Duodenal mucosa (tissue), 2 donors: ENCODE measurements around the gene TFCP2.

ENCODE experiments used
- H3K27ac ChIP-seq: one replicate; pipeline ENCODE4 v1.7.0; 2013; ENCODE audit warnings: low read depth, low read length
- H3K27me3 ChIP-seq, 2 donors: one replicate each; pipeline ENCODE4 v1.7.0; 2013; ENCODE audit warnings: low read length in 2 of 2, control low read depth in 1 of 2; ENCODE audit not compliant: insufficient read depth in 2 of 2, control insufficient read depth in 1 of 2
- H3K36me3 ChIP-seq, 2 donors: one replicate each; pipeline ENCODE4 v1.7.0; 2013; ENCODE audit warnings: low read length in 2 of 2, control low read depth in 1 of 2; ENCODE audit not compliant: insufficient read depth in 2 of 2, control insufficient read depth in 1 of 2
- H3K4me1 ChIP-seq, 2 donors: one replicate each; pipeline ENCODE4 v1.7.0; 2013; ENCODE audit warnings: low read length in 2 of 2, control low read depth in 1 of 2; ENCODE audit not compliant: insufficient read depth in 2 of 2, control insufficient read depth in 1 of 2
- H3K4me3 ChIP-seq, 2 donors: one replicate each; pipeline ENCODE4 v1.7.0; 2013; ENCODE audit warnings: low read length in 2 of 2, low read depth in 1 of 2
- H3K9ac ChIP-seq, 2 donors: one replicate each; pipeline ENCODE4 v1.7.0; 2013; ENCODE audit warnings: low read length in 2 of 2, low read depth in 1 of 2
- H3K9me3 ChIP-seq, 2 donors: one replicate each; pipeline ENCODE4 v1.7.0; 2013; ENCODE audit warnings: low read length in 2 of 2, control low read depth in 1 of 2; ENCODE audit not compliant: control insufficient read depth in 1 of 2

TFCP2 gene

DNA sequence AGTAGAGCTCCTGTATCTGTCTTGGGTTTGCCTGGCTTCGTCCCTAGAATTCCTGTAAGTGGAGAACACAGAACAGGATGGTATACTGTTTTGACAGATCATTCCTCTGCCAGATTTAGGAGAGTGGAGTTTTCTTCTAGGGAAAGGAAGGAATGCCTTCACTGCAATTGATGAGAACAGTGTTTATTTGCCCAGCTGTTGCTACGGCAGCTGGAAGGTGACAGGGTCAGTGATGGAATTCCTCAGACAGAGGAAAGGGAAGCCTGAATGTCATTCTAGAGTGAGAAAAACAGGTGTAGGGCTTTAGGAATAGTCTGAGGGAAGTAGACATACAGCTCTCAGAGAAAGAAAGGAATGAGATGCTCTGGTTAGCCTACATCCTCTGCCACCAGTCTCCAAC, 101.3 kb downstream of the TFCP2 start:
- H3K9ac ChIP-seq: no peak overlapping the region
- H3K27me3 ChIP-seq: no peaks in the 10 kb centered on the region
- H3K9me3 ChIP-seq: no peaks in the 10 kb centered on the region
- no peak overlapping the region for H3K27ac ChIP-seq
- no peaks in the 10 kb centered on the region for H3K4me1 ChIP-seq
- no peak overlapping the region for H3K4me3 ChIP-seq
- peaks cover 25 to 60% of the 10 kb centered on the region in 2 donors for H3K36me3 ChIP-seq

DNA sequence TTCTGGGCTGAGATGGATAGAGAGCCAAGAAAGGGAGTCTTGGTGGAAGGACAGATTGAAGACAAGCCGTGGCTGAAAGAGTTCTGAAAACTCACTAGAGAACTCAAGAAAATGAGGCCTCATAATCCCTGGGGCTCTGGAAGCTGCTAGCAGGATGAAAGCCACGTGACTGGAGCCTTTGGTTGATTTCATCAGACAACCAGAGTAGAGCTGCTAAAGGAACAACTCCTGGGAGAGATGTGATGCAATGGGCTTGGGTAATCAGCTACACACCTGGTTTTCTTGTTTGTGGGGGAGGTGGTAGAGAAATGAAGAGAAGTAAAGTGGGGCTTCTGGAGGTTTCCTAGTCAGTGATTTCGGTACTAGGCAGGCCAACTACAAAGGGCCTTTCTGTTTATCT, 102.9 kb downstream of the TFCP2 start:
- Histone ChIP-seq H3K36me3 (peaks cover 25 to 67% of the 10 kb centered on the region in 2 donors), H3K27me3 (no peaks in the 10 kb centered on the region), H3K4me3 (no peak overlapping the region), H3K27ac (no peak overlapping the region), H3K9me3 (no peaks in the 10 kb centered on the region), H3K9ac (no peak overlapping the region), H3K4me1 (no peaks in the 10 kb centered on the region)

DNA sequence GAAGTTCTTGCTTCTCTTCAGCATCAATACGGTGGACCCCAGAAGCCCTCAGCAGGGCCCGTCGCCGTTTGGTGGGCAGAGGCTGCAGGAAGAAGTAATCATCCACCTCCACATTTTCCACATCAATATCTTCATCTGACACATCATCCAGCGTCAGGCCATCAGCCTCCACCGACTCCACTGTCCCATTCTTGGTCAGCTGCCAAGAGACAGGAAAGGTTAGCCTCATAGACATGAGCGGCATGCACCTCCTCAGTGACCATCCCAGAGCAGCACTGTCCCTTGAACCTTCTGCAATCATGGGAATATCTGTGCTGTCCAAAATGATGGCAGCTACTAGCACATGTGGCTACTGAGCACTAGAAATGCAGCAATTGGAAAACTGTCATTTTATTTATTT, 105.2 kb downstream of the TFCP2 start:
- H3K4me1 ChIP-seq: no peaks in the 10 kb centered on the region
- no peak overlapping the region for H3K4me3 ChIP-seq
- H3K27ac ChIP-seq: no peak overlapping the region
- no peak overlapping the region for H3K9ac ChIP-seq
- H3K9me3 ChIP-seq: no peaks in the 10 kb centered on the region
- no peaks in the 10 kb centered on the region for H3K27me3 ChIP-seq
- H3K36me3 ChIP-seq: peaks cover 31 to 80% of the 10 kb centered on the region in 2 donors

DNA sequence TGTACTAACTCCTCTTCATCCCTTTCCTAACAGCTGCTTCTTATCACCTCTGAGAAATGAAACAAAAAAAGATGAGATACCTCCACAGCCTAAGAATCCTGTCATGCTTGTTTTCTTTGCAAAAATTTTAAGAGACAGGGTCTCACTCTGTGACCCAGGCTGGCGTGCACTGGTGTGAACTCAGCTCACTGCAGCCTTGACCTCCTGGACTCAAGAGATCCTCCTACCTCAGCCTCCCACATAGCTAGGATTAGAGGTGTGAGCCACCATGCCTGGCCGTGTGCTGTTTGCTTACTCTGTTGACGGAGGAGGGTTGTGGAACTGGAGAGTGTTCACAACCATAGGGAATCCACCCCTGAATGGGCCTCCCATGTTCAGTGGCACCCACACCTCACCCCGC, 105.7 kb downstream of the TFCP2 start:
- no peaks in the 10 kb centered on the region for H3K27me3 ChIP-seq
- H3K9me3 ChIP-seq: no peaks in the 10 kb centered on the region
- H3K36me3 ChIP-seq: peaks cover 31 to 80% of the 10 kb centered on the region in 2 donors

DNA sequence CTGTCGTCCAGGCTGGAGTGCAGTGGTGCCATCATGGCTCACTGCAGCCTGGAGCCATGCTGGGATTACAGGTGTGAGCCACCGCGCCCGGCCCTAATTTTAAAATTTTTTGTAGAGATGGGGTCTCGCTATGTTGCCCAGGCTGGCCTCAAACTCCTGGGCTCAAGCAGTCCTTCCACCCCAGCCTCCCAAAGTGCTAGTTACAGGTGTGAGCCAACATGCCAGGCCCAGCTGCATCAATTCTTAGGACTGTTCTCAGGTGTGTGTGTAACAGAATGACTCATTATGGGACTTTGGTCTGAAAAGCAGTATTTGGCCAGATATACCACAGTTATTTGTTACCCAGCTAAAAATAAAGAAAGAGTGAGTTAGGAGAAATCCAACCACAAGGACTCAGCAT, 107.4 kb downstream of the TFCP2 start:
- H3K27me3 ChIP-seq: no peaks in the 10 kb centered on the region
- no peak overlapping the region for H3K27ac ChIP-seq
- peaks cover 23 to 82% of the 10 kb centered on the region in 2 donors for H3K36me3 ChIP-seq
- no peak overlapping the region for H3K9ac ChIP-seq
- H3K4me1 ChIP-seq: no peaks in the 10 kb centered on the region
- no peaks in the 10 kb centered on the region for H3K9me3 ChIP-seq
- no peak overlapping the region for H3K4me3 ChIP-seq

More for the DNA sequence above, 105.7 kb downstream of the TFCP2 start:
- Histone ChIP-seq H3K4me1 (no peaks in the 10 kb centered on the region), H3K27ac (no peak overlapping the region), H3K9ac (no peak overlapping the region), H3K4me3 (no peak overlapping the region)

DNA sequence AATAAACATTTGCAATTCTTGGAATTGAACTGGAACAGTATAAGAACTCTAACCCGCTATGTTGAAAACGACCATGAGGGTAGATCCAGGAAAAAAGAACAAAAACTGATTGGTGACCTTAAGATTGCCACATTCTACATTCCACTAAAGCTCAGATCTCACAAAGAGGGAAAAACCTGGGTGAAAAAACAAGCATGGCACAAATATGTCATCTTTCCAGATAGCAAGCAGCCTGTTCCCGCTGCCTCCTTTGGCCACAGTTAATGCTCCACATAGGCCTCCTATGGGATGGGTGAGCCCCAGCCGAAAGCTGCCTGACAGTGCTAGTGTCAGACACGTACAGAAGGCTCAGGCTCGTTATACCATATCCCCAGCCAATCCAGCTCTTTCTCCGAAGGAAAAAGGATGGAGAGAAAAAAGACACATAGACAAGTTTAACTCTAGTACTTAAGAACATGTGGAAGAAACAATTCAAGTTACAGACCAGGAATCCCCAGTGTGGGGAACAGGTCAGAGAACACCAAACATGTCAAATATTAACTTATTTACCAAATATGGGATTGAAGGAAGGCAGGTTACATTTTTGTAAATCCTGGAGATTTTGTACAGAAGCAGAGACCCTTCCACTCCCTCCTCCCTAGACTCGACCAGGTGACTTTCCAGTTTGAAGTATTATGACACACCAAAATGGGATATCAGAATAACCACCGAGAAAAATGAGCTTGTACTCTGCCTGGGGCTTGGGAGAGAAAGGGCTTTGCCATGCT, 110.1 kb downstream of the TFCP2 start:
- Histone ChIP-seq H3K36me3 (peaks cover 43 to 97% of the 10 kb centered on the region in 2 donors), H3K27me3 (no peaks in the 10 kb centered on the region), H3K27ac (no peak overlapping the region)

DNA sequence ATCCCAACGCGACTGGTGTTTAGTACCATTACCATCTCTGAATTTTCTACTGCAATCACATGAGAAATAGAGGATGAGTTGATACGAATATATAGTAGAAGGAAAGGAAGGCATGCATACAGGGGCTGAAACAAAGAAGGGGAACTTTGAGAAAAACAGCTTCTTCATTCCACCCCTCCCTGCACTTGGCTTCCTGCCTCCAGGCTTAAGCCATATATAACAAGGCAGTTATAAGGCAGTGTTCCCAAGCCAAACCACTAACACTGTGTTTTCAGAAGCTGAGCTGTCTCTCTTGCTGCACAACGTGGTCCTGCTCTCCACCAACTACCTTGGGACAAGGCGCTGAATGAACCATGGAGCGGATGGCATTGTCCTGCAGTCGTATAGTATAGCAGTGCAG, 113.8 kb downstream of the TFCP2 start:
- H3K36me3 ChIP-seq: peaks cover 47 to 90% of the 10 kb centered on the region in 2 donors

More for the DNA sequence above, 110.1 kb downstream of the TFCP2 start:
- no peak overlapping the region for H3K4me3 ChIP-seq
- no peak overlapping the region for H3K9ac ChIP-seq
- H3K4me1 ChIP-seq: no peaks in the 10 kb centered on the region
- H3K9me3 ChIP-seq: no peaks in the 10 kb centered on the region

DNA sequence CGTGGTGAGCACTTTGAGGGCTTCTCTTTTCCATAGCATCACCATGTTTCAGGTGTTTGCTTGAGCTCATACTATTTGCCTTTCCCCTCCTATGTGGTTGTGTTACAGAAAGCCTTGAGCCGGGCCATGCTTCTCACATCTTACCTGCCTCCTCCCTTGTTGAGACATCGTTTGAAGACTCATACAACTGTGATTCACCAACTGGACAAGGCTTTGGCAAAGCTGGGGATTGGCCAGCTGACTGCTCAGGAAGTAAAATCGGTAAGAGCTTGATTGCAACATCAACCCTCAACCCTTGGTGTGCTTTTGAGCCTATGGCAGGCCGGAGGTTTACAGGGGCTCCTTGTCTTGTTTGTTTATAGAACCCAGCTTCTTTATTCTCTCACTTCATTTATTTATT, 116.7 kb downstream of the TFCP2 start:
- H3K4me3 ChIP-seq: no peak overlapping the region
- peaks cover 45 to 81% of the 10 kb centered on the region in 2 donors for H3K36me3 ChIP-seq
- H3K27me3 ChIP-seq: no peaks in the 10 kb centered on the region
- H3K9ac ChIP-seq: no peak overlapping the region
- no peaks in the 10 kb centered on the region for H3K4me1 ChIP-seq
- no peak overlapping the region for H3K27ac ChIP-seq
- H3K9me3 ChIP-seq: no peaks in the 10 kb centered on the region

More for the DNA sequence above, 113.8 kb downstream of the TFCP2 start:
- H3K27ac ChIP-seq: no peak overlapping the region
- no peaks in the 10 kb centered on the region for H3K27me3 ChIP-seq
- no peaks in the 10 kb centered on the region for H3K4me1 ChIP-seq
- no peak overlapping the region for H3K4me3 ChIP-seq
- no peaks in the 10 kb centered on the region for H3K9me3 ChIP-seq
- no peak overlapping the region for H3K9ac ChIP-seq

DNA sequence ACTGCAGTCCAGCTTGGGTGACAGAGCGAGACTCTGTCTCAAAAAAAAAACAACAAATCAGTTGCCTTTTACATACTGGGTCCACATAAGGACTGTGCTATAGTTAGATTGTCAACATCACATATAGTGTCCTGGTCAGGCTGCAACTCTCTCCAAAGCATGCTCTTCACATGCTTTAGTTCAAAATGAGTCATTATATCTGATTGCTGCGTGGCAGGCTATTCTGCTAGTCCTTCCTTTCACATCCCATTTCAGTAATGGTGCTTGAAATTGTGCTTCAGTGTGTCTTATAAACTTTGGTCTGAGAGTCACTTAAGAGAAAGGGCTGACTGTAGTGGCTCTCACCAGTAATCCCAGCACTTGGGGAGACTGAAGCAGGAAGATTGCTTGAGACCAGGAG, 117.9 kb downstream of the TFCP2 start:
- Histone ChIP-seq H3K36me3 (peaks cover 42 to 73% of the 10 kb centered on the region in 2 donors), H3K9ac (no peak overlapping the region), H3K9me3 (no peaks in the 10 kb centered on the region), H3K4me3 (no peak overlapping the region), H3K27me3 (no peaks in the 10 kb centered on the region), H3K27ac (no peak overlapping the region), H3K4me1 (no peaks in the 10 kb centered on the region)

DNA sequence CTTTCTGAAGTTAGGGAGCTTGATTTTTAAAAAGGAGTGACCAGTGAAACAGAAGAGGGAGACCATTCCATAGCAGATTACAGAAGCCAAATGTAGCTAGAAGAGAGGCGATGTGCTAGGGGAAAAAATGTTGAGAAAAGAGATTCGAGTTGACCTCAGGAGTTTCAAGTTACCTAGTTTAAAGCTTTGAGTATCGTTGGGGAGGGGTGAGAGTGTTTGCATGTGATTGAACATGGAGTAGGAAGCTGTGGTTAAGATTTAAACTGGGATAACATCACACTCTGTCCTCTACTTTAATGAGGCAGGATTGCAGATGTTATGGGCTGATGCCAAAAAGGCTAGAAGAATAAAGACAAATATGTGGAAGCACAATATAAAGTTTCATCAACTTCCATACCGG, 121.1 kb downstream of the TFCP2 start:
- Histone ChIP-seq H3K4me1 (peaks cover 15 to 21% of the 10 kb centered on the region in 2 donors), H3K9ac (no peak overlapping the region), H3K27ac (no peak overlapping the region), H3K36me3 (peaks cover 23 to 42% of the 10 kb centered on the region in 2 donors), H3K27me3 (no peaks in the 10 kb centered on the region), H3K4me3 (no peak overlapping the region), H3K9me3 (no peaks in the 10 kb centered on the region)
